Femur (tissue), 1 donor: Measurements from ENCODE around the gene ROBO4.

ENCODE experiments used
- DNase-seq: peaks from one replicate; pipeline ENCODE4 v3.0.0-alpha.2; 2017

Gene ROBO4

DNA sequence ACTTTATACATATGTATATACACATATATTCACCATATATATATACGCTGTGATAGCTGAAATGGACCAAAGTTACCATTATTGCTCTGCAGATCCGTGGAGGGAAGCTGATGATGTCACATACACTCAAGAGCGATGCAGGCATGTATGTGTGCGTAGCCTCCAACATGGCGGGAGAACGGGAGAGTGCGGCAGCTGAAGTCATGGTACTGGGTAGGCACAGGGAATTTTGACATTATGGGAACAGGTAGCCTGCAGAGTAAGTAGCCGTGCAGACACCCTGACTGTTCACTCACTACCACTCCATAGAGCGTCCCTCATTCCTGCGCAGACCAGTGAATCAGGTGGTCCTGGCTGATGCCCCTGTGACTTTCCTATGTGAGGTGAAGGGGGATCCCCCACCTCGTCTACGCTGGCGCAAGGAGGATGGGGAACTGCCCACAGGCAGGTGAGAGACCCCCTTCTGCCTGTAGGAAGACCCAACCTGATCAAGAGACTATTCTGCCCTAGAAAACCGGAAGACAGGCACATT is 27.7 kb downstream of the ROBO4 start:
- no peak for DNase-seq

DNA sequence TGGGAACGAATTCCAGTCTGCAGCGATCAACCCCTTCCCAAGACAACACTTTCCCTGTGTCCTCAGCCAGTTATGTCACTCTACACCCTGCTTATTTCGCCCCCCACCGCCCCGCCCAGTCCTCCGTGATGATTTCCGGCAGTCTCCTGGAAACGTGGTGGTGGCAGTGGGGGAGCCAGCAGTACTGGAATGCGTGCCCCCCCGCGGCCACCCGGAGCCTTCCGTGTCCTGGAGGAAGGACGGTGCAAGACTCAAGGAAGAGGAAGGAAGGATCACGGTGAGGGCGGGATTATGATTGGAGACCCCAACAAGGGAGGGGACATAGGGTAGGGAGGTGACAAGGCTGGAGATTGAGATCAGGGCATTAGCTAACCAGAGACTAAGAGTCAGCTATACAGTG is 28.3 kb downstream of the ROBO4 start:
- no peak for DNase-seq

DNA sequence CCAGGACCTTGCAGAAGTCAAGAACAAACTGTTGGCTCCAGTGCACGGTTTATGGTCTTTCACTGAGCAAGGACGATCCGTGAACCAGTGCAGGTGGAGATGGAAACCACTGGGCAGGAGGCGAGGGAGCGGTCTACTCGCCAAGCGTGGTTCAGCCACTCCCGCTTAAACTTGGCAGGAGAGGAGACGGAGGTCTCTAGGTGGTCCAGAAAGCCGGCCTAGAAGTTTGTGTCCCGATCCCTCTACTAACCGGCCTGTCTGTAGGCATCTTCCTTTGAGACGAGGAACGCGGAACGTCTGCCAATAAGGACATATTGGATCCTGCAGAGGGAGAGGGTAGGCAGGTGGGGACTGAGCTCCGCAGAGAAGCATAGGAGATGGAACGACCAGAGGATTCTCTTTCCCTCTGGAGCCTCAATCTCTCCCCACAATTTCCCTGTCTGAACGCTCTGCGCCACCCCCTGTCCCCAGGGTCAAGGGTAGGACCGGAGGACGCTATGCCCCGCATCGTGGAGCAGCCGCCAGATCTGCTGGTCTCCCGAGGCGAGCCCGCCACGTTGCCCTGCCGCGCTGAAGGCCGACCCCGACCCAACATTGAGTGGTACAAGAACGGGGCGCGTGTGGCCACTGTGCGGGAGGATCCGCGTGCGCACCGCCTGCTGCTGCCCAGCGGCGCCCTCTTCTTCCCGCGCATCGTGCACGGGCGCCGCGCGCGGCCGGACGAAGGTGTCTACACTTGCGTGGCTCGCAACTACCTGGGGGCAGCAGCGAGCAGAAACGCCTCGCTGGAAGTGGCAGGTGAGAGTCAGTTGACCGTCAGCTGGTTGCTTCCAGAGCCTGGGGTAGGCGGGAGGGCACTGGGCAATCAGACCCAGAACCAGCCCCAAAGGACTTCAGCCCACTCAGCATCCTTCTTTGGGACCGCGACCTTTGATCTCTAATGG is 29.1 kb downstream of the ROBO4 start:
- DNase-seq = no peak

DNA sequence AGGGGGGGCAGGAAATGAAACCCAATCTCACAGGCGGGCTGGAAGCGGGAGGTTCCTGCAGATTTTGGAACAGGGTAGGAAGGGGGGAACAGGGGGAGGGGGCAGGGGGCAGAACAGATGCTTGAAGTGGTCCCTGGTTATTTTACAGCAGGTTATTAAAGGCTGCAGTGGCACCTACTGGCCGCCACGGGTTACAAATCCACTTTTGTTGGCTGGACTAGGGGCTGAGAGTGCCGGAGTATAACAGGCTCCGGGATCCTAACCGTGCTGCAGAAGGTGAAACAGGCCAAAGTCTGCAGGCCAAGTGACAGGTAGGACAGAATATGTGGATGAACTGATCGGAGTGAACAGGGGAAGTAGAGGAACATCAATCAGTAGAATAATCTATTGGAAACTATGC is 30.0 kb downstream of the ROBO4 start:
- DNase-seq = no peak

DNA sequence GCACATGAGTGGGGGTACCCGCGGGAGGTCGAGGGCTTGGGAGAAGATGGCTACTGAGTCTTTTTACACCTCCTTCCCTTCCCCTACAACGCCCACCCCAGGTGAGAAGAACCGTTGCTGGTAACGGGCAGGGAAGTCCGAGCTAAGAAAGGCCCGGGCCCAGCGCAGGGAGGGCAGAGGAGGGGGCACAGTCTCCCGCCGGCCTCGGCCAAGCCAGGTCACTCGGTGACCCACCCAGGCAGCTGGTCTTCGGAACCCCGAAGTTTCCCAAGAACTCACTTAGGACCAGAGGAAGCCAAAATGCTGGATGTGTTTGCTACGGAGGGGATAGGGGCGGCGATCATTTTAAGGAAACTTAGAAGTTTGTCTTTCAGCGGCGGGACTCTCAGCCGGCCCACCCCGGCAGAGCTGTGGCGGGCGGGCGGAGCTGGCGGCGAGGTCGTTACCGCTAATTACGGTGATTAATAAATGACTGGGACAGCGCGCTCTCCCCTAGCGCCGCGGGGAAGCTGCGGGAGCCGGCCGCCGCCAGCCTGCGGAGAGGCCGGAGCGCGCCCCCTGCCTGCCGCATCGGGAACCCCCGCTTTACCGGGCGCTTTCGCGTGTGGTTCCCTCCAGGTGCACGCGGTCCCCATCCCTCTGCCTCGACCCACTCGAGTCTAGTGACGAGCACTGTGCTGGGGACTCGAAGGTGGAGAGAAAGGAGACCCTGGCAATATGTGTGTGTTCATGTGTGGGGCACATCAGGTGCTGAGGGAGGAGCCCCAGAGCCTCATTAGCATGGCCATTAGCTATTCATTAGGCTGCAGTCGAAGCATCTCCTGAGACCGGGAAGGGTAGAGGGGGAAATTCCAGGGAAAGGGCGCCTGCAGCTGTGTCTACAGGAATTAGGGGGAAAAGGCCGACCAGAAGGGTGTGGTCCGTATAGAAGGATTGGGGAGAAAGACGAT is 31.5 kb downstream of the ROBO4 start:
- DNase-seq = no peak

DNA sequence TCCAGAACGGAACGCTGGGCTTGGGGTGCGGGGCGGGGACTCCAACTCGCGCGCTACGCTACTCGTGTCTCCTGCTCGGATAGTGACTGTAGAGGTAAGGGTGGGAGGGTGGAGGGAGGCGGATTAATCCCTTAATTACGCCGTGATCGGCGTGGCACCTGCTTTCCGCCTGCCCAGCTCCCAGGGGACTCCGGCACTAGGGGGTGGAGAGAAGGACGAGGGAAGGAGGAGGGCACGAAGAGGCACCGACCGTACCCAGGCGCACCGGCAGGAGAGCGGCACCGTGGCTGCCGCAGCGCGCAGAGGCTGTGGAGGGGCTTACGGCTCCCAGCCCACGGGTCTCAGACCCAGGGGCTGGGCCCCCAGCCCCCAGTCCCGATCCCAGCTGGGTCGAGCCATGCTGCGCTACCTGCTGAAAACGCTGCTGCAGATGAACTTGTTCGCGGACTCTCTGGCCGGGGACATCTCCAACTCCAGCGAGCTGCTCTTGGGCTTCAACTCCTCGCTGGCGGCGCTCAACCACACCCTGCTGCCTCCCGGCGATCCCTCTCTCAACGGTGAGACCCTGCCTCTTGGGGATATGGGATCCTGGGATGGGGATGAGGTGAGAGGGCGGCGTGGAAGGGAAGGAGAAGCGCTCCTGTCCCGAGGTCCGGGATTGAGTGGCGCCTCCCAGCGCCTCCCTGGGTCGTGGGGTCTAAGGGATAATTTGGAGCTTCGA is 32.3 kb downstream of the ROBO4 start, which contains the start of gene ROBO3:
ROBO3 (plus strand) TSS at position 252 of the 721 bp plus-strand sequence; CDS start at position 398, 146 bp downstream.
- no peak for DNase-seq

DNA sequence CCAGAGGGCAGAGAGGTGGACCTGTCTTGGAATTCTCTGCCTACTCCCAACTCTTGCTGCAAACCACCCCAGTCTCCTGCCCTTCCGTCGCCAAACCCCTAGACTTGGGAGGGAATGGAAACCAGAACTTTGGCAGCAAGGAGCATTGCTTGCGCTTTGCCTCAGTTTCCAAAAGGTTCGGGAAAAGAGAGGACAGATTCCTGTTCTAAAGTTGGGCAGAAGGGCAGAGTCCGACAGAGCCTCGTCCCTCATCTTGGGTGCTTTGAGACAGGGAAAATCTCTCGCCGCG is 32.8 kb downstream of the ROBO4 start:
- no peak for DNase-seq

DNA sequence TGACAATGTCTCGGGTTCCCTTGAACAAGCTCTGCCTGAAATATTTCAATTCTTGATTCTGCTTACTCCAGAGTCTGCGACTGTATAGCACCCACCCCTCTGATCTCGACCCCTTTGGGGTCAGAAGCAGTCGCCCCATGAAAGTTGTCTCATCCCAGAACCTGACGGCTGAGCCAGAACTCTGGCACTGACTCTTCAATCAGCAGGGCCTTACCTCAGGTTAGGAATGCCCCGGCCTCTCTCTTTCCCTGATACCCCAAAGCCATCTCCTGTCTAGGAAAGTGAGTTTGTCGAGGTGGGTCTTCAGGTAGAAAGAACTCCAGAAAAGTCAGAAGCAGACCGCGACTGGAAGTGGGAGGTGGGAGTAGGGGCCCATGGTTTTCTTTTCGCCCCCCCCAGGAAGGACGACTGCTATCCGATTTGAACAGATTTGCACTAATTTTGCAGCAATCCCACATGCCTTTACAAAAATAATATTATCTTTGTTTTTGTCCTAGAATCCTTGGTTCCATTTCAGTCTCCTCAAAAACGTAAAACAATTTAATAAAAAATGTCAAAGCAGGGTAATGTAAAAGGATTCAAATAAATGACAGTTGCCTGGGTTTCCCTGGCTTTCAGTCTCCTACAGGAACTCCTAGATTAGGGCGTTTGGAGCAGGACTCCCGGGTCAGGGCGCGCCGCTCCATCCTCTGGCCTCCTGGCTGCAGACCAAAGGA is 33.3 kb downstream of the ROBO4 start:
- no peak for DNase-seq

DNA sequence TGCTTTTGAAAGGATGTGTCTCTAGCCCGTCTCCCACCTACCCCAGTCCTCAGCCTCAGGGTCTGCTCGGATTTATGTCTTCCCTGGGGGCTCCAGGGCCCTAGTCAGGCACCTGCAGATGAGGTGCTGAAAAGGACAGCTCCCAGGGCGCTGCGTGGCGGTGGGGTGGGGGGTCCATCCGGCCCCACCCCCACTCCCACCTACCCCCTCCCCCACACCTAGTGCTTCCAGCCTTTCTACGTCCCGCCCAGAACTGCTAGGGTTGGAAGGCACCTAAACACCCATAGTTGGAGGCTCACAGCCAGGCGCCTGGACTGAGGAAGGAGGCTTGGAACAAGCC is 33.9 kb downstream of the ROBO4 start:
- no peak for DNase-seq

DNA sequence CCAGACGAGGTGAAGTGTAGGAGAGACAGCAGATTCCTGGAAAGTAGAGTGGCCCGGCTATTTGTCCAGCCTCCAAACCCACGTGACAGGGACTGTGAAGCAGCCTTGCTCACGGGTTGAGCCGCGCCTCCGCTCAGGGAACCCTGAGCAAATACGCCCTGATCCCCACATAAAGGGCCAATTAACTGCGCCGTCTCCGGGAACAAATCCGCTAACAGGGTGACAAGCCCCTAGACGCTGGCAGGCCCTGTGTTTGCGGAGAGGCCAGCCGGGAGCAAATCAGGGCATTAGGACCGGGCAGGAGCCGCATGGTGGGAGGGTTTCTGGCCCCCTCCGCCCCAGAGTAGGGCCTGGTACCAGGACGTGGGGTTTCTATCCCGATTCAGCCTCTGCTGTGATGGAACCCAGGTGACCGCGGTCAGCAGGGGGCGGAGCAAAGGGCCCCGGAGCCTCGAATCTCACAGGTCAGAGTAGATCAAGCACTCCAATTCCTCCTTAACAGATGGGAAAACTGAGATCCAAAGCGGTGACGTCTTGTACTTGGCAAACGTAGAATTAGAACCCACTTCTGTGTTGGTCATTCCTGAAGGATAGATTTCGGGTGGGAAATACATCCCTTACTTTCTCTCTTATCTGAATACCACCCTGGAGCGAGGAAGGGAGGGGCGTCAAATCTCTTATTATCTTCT is 34.4 kb downstream of the ROBO4 start:
- peak; percentile 62 for DNase-seq

DNA sequence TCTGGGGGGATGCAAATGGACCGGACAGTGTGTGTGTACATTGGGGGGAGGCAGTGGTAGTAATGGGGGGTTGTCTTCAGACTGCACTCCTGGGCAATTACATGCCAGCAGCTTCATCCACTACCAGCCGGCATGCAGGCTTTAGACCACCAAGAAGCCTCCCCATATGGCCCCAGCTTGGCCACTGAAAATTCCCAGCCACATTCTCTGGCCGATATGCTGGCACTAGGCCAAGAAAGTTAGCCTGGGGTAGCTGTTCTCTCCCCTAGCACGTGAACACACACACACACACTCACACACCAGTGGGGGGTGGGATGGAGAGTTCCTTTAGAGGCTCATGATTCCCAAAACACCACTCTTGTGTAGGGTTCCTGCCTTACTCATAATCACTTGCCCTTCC is 36.0 kb downstream of the ROBO4 start:
- DNase-seq = no peak

DNA sequence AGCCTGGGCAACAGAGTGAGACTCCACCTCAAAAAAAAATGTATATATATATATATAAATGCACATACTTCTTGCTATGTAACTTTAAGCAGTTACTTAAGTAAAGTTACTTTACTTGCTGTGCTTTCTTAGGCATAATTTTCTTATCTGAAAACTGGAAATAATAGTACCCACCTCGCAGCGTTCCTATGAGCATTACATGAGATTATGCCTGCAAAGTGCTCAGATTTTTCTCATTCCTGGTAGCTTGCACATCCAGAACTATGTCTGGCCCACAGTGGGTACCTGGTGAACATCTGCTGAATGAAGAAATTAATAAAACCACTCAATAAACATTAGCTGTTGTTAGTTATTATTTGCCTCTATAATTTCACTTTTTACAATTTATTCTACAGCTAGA is 38.5 kb downstream of the ROBO4 start:
- DNase-seq = no peak

DNA sequence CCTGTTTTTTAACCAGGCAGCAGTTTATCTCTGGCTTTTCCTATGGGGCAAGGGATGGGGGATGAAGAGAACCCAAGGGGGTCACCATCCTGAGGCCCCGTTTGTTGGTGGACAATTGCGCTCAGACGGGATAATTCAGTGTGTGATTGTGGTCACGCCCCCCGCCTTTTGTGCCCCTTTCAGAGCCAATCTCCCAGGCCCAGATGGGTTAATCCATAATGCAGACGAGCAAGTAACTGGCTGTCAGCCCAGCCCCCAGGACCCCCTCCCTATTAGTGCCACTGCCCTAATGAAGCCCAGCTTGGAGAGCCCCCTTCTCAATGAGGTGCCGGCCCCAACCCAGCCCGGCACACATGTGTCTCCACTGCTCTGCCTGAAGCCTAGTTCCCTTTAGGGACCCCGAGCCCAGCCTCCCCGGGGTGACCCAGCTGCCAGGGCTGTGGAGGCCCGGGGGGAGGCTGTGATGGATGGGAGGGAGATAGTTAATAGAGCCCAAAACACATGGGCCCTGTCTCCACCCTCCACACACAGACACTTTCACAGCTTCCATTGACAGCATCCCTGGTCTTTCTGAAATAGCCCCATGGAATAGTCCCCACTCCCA is 51.5 kb downstream of the ROBO4 start:
- DNase-seq = no peak

DNA sequence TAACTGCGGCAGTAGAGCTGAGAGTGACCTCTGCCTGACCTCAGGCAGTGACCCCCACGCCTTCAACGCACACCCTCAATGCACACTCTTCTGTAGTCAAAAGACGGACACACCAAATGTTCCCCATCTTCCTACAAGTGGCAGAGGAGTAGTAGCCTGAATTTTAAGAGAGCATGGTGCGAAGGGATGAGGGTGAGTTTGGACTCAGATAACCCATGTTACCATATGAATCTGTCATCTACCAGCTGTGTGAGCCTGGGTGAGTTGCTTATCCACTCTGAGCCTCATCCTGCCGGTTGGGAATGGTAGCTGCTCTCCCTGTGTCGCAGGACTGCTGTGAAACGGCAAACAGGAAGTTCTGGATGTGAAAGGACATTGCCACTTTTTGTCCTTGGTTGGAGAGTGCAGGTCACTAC is 53.0 kb downstream of the ROBO4 start:
- DNase-seq = no peak

DNA sequence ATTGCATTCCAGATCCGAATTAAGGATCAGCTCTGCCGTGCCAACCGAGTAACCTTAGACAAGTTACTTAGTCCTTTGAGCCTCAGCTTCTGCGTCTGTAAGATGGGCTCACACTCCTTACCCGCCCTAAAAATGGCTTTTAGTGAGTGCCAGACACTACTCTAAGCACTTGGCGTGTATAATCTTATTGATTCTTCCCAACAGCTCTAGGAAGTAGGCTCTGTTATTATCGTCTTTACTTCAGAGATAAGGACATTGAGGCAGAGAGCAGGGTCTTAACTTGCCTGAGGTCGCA is 54.1 kb downstream of the ROBO4 start:
- DNase-seq = no peak

DNA sequence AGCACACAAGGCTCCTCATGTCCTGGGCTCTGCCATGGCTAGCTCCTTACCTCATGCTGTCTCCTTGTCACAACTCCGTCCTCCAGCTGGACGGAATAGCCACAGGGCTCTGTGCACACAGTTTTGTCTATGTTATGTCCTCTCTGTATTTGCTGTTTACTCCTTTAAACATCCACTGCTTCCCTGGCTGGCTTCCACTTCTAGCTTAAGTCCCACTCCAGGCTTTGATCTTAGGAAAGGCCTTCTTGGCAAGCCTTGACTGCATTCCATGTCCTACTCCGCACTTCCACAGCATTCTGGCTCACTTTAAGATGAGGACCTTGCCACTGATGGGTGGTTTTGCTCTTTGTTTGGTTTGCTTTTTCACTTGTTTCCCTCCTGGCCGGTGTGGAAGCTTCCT is 55.4 kb downstream of the ROBO4 start:
- DNase-seq = no peak

DNA sequence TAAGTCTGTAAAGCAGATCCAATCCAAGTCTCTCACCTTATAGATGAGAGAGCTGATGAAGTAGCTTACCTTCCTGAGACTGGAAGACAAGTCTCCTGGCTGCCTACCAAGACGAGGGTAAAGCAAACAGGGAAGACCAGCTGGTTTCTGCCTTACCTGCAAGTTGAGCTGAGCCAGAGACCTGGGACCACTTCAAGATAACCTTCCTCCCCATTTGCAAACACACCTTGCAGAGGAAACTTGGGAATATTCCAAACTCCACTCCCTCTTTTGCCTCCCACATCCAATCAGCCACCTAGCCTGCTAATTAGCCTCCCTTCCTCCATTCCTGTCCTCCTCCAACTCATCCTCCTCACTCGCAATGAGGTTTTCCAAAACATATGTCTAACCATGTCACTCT is 55.8 kb downstream of the ROBO4 start:
- DNase-seq = no peak

DNA sequence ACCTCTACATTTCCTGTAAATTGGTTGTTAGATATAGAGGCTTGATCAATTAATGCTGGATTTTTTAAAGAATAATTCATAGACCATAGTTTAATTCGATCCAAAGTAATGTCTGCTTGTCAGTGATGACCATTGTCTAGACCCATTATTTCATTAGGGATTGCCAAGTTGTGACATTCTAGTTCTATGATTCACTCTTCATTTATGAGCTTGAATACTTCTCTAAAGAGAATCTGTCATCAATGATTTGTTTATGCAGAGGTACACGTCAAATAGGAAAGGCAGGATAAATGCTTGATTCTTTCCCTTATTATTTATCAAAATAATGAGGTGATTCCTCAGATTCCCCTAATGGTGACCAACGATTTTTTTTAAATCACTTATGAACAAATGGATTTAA is 56.5 kb downstream of the ROBO4 start:
- no peak for DNase-seq

DNA sequence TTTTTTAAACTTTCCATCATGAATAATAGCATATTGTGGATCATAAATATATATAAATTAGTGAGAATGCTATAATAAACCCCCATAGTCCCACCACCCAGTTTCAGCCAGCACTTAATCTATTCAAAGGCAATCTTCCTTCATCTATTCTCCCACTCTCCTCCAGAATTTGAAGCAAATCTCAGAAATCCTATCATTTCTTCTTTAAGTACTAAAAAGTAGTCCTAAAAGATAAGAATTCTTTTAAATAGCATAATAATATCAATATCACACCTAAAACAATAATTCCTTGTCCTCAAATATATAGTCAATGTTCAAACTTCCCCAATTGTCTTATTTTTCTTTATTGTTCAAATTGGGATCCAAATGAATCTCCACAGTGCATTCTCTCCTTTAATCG is 57.0 kb downstream of the ROBO4 start:
- DNase-seq = no peak

DNA sequence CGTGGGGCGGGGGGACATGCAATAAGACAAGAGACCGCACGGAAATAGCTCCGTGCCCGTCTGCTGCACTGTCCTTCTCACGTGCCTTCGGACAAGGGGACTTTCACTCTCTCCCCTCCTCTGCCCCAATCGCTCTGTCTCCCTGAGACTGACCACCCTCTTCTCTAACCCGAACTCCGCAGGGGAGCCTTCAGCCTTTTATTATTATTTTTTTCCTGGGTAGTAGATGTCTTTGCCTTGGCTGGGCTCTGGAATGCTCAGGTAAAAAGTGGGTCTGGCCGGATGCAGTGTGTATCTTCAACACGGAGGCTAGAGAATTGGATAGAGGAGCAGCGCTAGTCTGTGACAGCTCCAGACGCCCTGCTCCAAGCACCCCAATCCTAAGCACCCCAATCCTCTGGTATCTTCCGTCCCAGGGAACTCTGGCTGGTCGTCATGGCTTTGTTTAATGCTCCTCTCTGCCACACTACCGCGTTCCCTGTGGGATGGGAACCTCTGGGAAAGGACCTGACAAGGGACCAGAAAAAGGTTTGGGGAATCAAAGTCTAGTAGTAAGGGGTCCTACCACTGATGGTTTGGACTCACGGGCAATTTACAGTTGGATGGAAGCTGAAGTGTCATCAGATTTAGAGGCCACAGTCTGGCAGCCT is 57.6 kb downstream of the ROBO4 start:
- DNase-seq = no peak
